ENCODE measurements around the gene GPER1. TPM values are rescaled to one million over a fixed set of nuclear protein-coding genes. Genes with fewer than 3 reads are reported as not detected.

GPER1 gene
- total RNA-seq, 1 experiment from 2014 or later = 2.9 TPM

DNA sequence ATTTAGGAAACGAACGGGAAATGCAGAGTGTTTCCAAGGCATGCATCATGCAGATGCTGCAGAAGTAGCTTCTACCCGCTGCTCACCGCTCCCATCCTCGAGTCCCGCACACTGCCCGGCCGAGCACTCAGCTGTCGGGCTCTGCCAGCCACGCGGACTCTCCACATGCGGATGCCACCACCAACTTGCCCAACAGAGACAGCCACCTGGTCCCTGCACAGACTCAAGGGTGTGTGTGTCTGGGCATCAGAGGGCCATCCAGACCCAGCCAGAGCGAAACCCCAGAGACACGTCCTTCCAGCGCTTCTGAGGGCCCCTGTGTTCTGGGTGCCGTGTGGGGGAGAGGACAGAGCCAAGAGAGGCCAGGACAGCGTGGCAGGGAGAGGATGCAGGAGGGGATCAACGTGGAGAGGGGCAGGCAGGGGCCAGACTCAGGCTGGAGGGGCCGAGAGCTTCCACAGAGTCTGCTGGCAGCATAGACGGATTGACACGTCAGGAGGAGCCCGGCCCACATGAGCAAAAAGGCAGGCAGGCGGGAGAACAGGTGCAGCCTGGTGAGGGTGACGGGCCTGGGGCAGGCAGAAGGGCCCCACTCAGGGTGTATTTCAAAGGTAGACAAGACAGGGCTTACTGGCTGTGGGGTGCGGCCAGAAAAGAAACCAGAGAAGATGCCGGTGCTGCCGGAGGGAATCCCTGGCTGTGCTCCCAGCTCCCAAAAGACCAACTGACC, 18.3 kb downstream of the GPER1 start:
- intact Hi-C loops (cut with micrococcal nuclease; ENCODE audit: unreplicated experiment) = no loop called here
- H3K4me3 ChIP-seq (ENCODE audit: low read depth in 2 of 2, low read length in 2 of 2) = no peak overlapping the region
- H3K36me3 ChIP-seq (ENCODE audit: control insufficient read depth, insufficient read depth, low read length) = no peaks in the 10 kb centered on the region
- no peaks in the 10 kb centered on the region for H3K9me3 ChIP-seq (ENCODE audit: control insufficient read depth, insufficient read depth, low read depth, low read length)
- in situ Hi-C loops (cut with HindIII; ENCODE audit: low pct_unique_long_range_greater_than_20kb, low sequenced_read_pairs) = no loop called here
- H3K27me3 ChIP-seq (ENCODE audit: control insufficient read depth, insufficient read depth, low read length) = no peaks in the 10 kb centered on the region
- ChIA-PET CTCF (interaction anchor here (0.5 to 0.6 kb wide), 2 partner anchors 18 to 163 kb away, joined by 3 read pairs; no protein-coding TSS in a partner anchor), POLR2A (interaction anchor here (0.7 kb wide), 1 partner anchor 116 kb away, joined by 3 read pairs; no protein-coding TSS in a partner anchor)
- H3K27ac ChIP-seq (ENCODE audit: low read length) = no peak overlapping the region
- no TSS peak for BruUV-seq (replicated peaks)
- DNase-seq (ENCODE audit: low read depth, low spot score) (no peak), ATAC-seq (no peak)
- TF ChIP-seq SIN3A (IDR thresholded peaks at IDR 0.05; ENCODE audit: borderline replicate concordance, insufficient read depth, low read depth, low read length) = no peak
- H3K4me1 ChIP-seq (ENCODE audit: control insufficient read depth, insufficient read depth, low read length) = no peaks in the 10 kb centered on the region

DNA sequence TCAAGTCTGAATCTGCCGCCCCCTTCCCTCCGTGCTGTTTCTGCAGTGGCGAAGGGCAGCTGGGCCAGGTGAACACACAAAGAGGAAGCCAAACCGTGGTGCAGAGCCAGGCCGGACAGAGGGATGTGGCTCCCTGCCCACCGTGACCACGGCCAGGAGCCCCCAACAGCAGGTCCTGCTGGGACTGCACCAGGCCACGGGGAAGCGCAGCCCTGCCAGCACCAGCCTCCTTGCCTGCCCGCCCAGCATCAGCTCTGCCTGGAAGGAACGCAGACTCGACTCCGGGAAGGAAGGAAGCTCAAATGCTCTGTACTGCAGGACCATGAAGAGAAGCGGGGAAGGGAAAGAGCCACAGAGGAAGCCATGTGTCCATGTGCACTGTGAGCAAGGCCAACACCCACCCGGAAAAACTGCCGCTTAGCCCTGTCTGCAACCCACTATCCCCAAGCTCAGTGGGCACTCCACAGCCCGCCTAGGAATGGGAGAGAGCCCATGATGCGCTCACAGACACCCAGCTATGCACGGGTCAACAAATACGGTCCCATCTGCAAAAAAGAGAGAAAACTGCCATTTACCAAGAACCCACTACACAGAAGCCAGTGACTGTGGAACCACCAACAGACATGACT, 19.0 kb downstream of the GPER1 start:
- POLR2A ChIA-PET = no interaction called here
- intact Hi-C loops (cut with micrococcal nuclease; ENCODE audit: unreplicated experiment) (no loop called here), in situ Hi-C loops (cut with HindIII; ENCODE audit: low pct_unique_long_range_greater_than_20kb, low sequenced_read_pairs) (no loop called here)
- H3K9me3 ChIP-seq (ENCODE audit: control insufficient read depth, insufficient read depth, low read depth, low read length) = no peaks in the 10 kb centered on the region
- TF ChIP-seq, protein P1, sequence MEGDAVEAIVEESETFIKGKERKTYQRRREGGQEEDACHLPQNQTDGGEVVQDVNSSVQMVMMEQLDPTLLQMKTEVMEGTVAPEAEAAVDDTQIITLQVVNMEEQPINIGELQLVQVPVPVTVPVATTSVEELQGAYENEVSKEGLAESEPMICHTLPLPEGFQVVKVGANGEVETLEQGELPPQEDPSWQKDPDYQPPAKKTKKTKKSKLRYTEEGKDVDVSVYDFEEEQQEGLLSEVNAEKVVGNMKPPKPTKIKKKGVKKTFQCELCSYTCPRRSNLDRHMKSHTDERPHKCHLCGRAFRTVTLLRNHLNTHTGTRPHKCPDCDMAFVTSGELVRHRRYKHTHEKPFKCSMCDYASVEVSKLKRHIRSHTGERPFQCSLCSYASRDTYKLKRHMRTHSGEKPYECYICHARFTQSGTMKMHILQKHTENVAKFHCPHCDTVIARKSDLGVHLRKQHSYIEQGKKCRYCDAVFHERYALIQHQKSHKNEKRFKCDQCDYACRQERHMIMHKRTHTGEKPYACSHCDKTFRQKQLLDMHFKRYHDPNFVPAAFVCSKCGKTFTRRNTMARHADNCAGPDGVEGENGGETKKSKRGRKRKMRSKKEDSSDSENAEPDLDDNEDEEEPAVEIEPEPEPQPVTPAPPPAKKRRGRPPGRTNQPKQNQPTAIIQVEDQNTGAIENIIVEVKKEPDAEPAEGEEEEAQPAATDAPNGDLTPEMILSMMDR (IDR thresholded peaks at IDR 0.05) = no peak
- TF ChIP-seq SIN3A (IDR thresholded peaks at IDR 0.05; ENCODE audit: borderline replicate concordance, insufficient read depth, low read depth, low read length) = no peak
- no peak for TF ChIP-seq TCF7L2 (IDR thresholded peaks at IDR 0.05; ENCODE audit: low read depth, low read length)
- TF ChIP-seq, protein P2, sequence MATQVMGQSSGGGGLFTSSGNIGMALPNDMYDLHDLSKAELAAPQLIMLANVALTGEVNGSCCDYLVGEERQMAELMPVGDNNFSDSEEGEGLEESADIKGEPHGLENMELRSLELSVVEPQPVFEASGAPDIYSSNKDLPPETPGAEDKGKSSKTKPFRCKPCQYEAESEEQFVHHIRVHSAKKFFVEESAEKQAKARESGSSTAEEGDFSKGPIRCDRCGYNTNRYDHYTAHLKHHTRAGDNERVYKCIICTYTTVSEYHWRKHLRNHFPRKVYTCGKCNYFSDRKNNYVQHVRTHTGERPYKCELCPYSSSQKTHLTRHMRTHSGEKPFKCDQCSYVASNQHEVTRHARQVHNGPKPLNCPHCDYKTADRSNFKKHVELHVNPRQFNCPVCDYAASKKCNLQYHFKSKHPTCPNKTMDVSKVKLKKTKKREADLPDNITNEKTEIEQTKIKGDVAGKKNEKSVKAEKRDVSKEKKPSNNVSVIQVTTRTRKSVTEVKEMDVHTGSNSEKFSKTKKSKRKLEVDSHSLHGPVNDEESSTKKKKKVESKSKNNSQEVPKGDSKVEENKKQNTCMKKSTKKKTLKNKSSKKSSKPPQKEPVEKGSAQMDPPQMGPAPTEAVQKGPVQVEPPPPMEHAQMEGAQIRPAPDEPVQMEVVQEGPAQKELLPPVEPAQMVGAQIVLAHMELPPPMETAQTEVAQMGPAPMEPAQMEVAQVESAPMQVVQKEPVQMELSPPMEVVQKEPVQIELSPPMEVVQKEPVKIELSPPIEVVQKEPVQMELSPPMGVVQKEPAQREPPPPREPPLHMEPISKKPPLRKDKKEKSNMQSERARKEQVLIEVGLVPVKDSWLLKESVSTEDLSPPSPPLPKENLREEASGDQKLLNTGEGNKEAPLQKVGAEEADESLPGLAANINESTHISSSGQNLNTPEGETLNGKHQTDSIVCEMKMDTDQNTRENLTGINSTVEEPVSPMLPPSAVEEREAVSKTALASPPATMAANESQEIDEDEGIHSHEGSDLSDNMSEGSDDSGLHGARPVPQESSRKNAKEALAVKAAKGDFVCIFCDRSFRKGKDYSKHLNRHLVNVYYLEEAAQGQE (IDR thresholded peaks at IDR 0.05; ENCODE audit: insufficient read depth in 1 of 2, low read depth in 2 of 2, low read length in 1 of 2) = no peak
- no peak for TF ChIP-seq POLR2AphosphoS5 (IDR thresholded peaks at IDR 0.05; ENCODE audit: low read depth, low read length)
- DNase-seq (ENCODE audit: low read depth, low spot score) (no peak), ATAC-seq (no peak)
- no peak overlapping the region for H3K27ac ChIP-seq (ENCODE audit: low read length)
- CTCF ChIA-PET = interaction anchor here (0.5 kb wide), 1 partner anchor 162 kb away, joined by 3 read pairs; no protein-coding TSS in a partner anchor
- no peaks in the 10 kb centered on the region for H3K27me3 ChIP-seq (ENCODE audit: control insufficient read depth, insufficient read depth, low read length)
- no peak overlapping the region for H3K4me3 ChIP-seq (ENCODE audit: low read depth in 2 of 2, low read length in 2 of 2)
- no TSS peak for BruUV-seq (replicated peaks)
- no peaks in the 10 kb centered on the region for H3K4me1 ChIP-seq (ENCODE audit: control insufficient read depth, insufficient read depth, low read length)
- no peaks in the 10 kb centered on the region for H3K36me3 ChIP-seq (ENCODE audit: control insufficient read depth, insufficient read depth, low read length)

All from Panc1 (cell line).